K562 (cell line): ENCODE measurements around the gene LRP3. TPM values are rescaled to one million over a fixed set of nuclear protein-coding genes. Genes with fewer than 3 reads are reported as not detected.

Experiments used
- IRF2 ChIP-seq: sonication (generic); formaldehyde crosslinking; IDR thresholded peaks from 2 replicates; pipeline ENCODE4 v1.8.1; 2022; ENCODE audit warnings: mild to moderate bottlenecking, missing genetic modification reagents
- polyA plus RNA-seq, 8 experiments: library from polyadenylated mRNA; depleted of rRNA in 4 of 8; stranded (reverse) in 5 of 8; unstranded in 3 of 8; fragments of >200 nt; fragmentation: Nextera tagmentation in 2 of 8; fragmentation: Illumina TruSeq in 1 of 8; extraction: Ambion mirVana in 2 of 8; extraction: Trizol in 1 of 8; gene quantifications; 2 replicates each; pipeline versions ENCODE4 v1.2.1 to v1.2.3, GENCODE V29; 2011 to 2014; ENCODE audit warnings: inconsistent platforms in 1 of 8, missing spikeins in 1 of 8
- total RNA-seq, 7 experiments: library from RNA; depleted of rRNA in 6 of 7; stranded (reverse); fragments of >200 nt in 6 of 7; fragmentation: Illumina TruSeq in 2 of 7; extraction: Trizol in 2 of 7; gene quantifications; 2 replicates each; pipeline versions ENCODE4 v1.2.1 to v1.2.3, GENCODE V29; 2011 to 2021; ENCODE audit warnings: low replicate concordance in 1 of 7
- TF ChIP-seq, protein P1 (sequence below): sonication (generic); formaldehyde crosslinking; IDR thresholded peaks from 2 replicates; pipeline ENCODE4 v1.8.0; 2022; ENCODE audit warnings: mild to moderate bottlenecking, missing genetic modification reagents
- TF ChIP-seq, protein P2 (sequence below), 2 experiments: fragments of 450-650 bp in 1 of 2; IDR thresholded peaks; 2 replicates each; pipeline ENCODE4 v1.6.1; 2011 to 2017; ENCODE audit warnings: low read depth in 2 of 2, antibody characterized with exemption in 1 of 2, borderline replicate concordance in 1 of 2, low read length in 1 of 2, mild to moderate bottlenecking in 1 of 2, mixed read lengths in 1 of 2; ENCODE audit not compliant: control insufficient read depth in 1 of 2

Gene LRP3
- total and polyA plus RNA-seq, 9 of the 15 experiments (the other 6 are each of a cell fraction or from before 2014, with no cell fraction given): 0.29 TPM; not detected in 8

DNA sequence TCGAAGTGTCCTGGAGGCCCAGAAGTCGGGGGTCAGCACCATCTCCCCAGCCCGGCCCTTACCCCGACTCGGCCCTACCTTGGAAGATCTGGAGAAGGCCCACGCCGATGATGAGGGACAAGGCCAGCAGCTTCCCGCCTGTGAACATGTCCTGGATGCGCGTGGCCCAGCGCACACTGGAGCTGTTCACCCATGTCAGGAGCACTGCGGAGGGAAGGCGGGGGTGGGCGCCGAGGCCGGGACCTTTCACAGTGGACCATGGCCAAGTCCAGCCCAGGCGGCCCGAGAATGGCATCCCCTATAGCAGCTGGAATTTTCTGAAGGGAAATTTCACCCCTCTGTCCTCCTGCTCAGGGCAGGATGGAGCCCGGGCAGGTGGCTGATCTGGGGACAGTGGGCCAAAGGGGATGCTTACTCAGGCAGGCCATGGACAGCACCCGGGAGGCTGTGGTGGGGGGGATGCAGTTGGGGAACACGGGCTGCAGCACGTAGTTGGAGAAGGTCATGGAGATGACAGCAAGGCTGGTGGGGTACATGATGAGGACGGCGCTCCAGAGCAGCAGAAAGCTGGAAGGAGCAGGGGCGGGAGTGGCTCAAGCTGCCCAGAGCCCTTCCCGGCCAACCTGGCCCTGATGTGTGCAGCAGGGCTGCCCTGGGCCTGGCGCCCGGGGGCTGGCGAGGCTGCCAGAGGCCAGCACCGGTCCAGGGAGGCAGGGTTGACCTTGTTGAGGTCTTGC, 18.5 kb downstream of the LRP3 start (continued):
- TF ChIP-seq, protein P1, sequence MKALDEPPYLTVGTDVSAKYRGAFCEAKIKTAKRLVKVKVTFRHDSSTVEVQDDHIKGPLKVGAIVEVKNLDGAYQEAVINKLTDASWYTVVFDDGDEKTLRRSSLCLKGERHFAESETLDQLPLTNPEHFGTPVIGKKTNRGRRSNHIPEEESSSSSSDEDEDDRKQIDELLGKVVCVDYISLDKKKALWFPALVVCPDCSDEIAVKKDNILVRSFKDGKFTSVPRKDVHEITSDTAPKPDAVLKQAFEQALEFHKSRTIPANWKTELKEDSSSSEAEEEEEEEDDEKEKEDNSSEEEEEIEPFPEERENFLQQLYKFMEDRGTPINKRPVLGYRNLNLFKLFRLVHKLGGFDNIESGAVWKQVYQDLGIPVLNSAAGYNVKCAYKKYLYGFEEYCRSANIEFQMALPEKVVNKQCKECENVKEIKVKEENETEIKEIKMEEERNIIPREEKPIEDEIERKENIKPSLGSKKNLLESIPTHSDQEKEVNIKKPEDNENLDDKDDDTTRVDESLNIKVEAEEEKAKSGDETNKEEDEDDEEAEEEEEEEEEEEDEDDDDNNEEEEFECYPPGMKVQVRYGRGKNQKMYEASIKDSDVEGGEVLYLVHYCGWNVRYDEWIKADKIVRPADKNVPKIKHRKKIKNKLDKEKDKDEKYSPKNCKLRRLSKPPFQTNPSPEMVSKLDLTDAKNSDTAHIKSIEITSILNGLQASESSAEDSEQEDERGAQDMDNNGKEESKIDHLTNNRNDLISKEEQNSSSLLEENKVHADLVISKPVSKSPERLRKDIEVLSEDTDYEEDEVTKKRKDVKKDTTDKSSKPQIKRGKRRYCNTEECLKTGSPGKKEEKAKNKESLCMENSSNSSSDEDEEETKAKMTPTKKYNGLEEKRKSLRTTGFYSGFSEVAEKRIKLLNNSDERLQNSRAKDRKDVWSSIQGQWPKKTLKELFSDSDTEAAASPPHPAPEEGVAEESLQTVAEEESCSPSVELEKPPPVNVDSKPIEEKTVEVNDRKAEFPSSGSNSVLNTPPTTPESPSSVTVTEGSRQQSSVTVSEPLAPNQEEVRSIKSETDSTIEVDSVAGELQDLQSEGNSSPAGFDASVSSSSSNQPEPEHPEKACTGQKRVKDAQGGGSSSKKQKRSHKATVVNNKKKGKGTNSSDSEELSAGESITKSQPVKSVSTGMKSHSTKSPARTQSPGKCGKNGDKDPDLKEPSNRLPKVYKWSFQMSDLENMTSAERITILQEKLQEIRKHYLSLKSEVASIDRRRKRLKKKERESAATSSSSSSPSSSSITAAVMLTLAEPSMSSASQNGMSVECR (CRISPR knock-in tag): no peak
- no peak for TF ChIP-seq IRF2
- TF ChIP-seq, protein P2, sequence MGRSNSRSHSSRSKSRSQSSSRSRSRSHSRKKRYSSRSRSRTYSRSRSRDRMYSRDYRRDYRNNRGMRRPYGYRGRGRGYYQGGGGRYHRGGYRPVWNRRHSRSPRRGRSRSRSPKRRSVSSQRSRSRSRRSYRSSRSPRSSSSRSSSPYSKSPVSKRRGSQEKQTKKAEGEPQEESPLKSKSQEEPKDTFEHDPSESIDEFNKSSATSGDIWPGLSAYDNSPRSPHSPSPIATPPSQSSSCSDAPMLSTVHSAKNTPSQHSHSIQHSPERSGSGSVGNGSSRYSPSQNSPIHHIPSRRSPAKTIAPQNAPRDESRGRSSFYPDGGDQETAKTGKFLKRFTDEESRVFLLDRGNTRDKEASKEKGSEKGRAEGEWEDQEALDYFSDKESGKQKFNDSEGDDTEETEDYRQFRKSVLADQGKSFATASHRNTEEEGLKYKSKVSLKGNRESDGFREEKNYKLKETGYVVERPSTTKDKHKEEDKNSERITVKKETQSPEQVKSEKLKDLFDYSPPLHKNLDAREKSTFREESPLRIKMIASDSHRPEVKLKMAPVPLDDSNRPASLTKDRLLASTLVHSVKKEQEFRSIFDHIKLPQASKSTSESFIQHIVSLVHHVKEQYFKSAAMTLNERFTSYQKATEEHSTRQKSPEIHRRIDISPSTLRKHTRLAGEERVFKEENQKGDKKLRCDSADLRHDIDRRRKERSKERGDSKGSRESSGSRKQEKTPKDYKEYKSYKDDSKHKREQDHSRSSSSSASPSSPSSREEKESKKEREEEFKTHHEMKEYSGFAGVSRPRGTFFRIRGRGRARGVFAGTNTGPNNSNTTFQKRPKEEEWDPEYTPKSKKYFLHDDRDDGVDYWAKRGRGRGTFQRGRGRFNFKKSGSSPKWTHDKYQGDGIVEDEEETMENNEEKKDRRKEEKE (IDR thresholded peaks at IDR 0.05; ENCODE audit: borderline replicate concordance in 1 of 2, control insufficient read depth in 1 of 2, low read depth in 2 of 2, low read length in 1 of 2): no peak
